Sigmoid colon (tissue), 7 donors: ENCODE data around the gene ITPR2. TPM values are rescaled to one million over a fixed set of nuclear protein-coding genes. Genes with fewer than 3 reads are reported as not detected.
"Not testable (repeated sequence)": the region's sequence is repeated elsewhere in the genome, so short reads cannot be mapped to it uniquely, and the experiment has no call there.

ENCODE experiments used
- DNase-seq: peaks from one replicate; pipeline ENCODE4 v3.0.0-alpha.2; 2019
- H3K27ac ChIP-seq, 4 donors: fragments of 200-600 bp; sonication (generic); one replicate each; pipeline ENCODE4 v1.5.1; 2016 to 2019; ENCODE audit warnings: mild to moderate bottlenecking in 1 of 4
- H3K27me3 ChIP-seq, 3 donors: fragments of 200-600 bp; sonication (generic); one replicate each; pipeline ENCODE4 v1.5.1; 2019; ENCODE audit warnings: mild to moderate bottlenecking in 1 of 3
- H3K36me3 ChIP-seq, 4 donors: fragments of 200-600 bp; sonication (generic); one replicate each; pipeline ENCODE4 v1.5.1; 2016 to 2019
- H3K4me1 ChIP-seq, 4 donors: fragments of 200-600 bp; sonication (generic); one replicate each; pipeline ENCODE4 v1.5.1; 2017 to 2019
- H3K4me3 ChIP-seq, 4 donors: fragments of 200-600 bp; sonication (generic); one replicate each; pipeline ENCODE4 v1.5.1; 2017 to 2019; ENCODE audit warnings: mild to moderate bottlenecking in 2 of 4, moderate library complexity in 1 of 4
- H3K9me3 ChIP-seq, 4 donors: fragments of 200-600 bp in 3 of 4; sonication (generic) in 3 of 4; one replicate each; pipeline versions ENCODE4 v1.5.1 to v1.6.1; 2013 to 2019
- CTCF ChIP-seq, 4 experiments: fragments of 450-650 bp in 3 of 4; fragments of 200-600 bp in 1 of 4; IDR thresholded peaks; one replicate each; pipeline ENCODE4 v1.5.1; 2016 to 2019; ENCODE audit warnings: antibody characterized with exemption in 4 of 4, mild to moderate bottlenecking in 3 of 4, moderate library complexity in 2 of 4
- EP300 ChIP-seq, 4 donors: sonication (generic); formaldehyde crosslinking; IDR thresholded peaks; one replicate each; pipeline ENCODE4 v1.6.1; 2017; ENCODE audit warnings: antibody characterized with exemption in 4 of 4
- POLR2A ChIP-seq, 2 donors: fragments of 450-650 bp; IDR thresholded peaks; one replicate each; pipeline ENCODE4 v1.6.1; 2016; ENCODE audit warnings: antibody characterized with exemption in 2 of 2, mild to moderate bottlenecking in 2 of 2, moderate library complexity in 2 of 2
- POLR2AphosphoS5 ChIP-seq, 4 donors: sonication (generic); formaldehyde crosslinking; IDR thresholded peaks; one replicate each; pipeline ENCODE4 v1.6.1; 2017; ENCODE audit warnings: antibody characterized with exemption in 4 of 4
- WGBS, 2 donors: extraction: QIAGEN DNeasy Blood & Tissue Kit; methylation state at CpG; one replicate each; pipeline ENCODE4 v1.1.7; 2013; 5-methylcytosine and 5-hydroxymethylcytosine counted together
- intact Hi-C: fragments of 100-400 bp; cut with DNase I; formaldehyde crosslinking; loops from one replicate; pipeline ENCODE4 v1.15.1; 2023
- polyA plus RNA-seq, 3 donors: library from polyadenylated mRNA; stranded (reverse); fragments of 200-250 nt; gene quantifications; one replicate each; pipeline ENCODE4 v1.2.3, GENCODE V29; 2013
- total RNA-seq, 4 donors: library from RNA; depleted of rRNA; stranded (reverse); fragments of >200 nt; gene quantifications; one replicate each; pipeline ENCODE4 v1.1.0, GENCODE V29; 2016
- donor health status: healthy with polysubstance abuse.
- donor health status: Bipolar disorder and iron deficiency.
- donor health status: healthy.

ITPR2 gene
- total and polyA plus RNA-seq, 7 donors: 1.4 to 78.1 (median 58.9) TPM

- 78 to 93% methylated on average over 3 of the region's 3 CpGs for WGBS, 2 donors
- no peak overlapping the region for H3K4me3 ChIP-seq
- H3K36me3 ChIP-seq: no peaks in the 10 kb centered on the region
- no peaks in the 10 kb centered on the region for H3K27me3 ChIP-seq
- H3K4me1 ChIP-seq: peaks cover 0 to 22% (median 16%) of the 10 kb centered on the region in 4 donors
- TF ChIP-seq POLR2AphosphoS5 (IDR thresholded peaks at IDR 0.05): no peak
- TF ChIP-seq EP300 (IDR thresholded peaks at IDR 0.05): no peak
- TF ChIP-seq POLR2A (IDR thresholded peaks at IDR 0.05): no peak
- DNase-seq: no peak
- peaks cover 0 to 5% (median under 1%) of the 10 kb centered on the region in 4 donors for H3K9me3 ChIP-seq
- intact Hi-C loops: no loop called here
- peak overlapping the region in 2 of 4 donors; percentile 39 to 75 for H3K27ac ChIP-seq
Observed at GRCh38 chr12:26782372-26783130, 50.4 kb downstream of the ITPR2 start.

- DNase-seq, H3K4me3 ChIP-seq, intact Hi-C loops, H3K36me3 ChIP-seq, H3K27ac ChIP-seq, H3K4me1 ChIP-seq, H3K27me3 ChIP-seq: not testable (repeated sequence)
- WGBS, 2 donors: 88 to 94% methylated on average over 2 of the region's 2 CpGs
- peaks cover 4 to 11% (median 7%) of the 10 kb centered on the region in 4 donors for H3K9me3 ChIP-seq
Observed at GRCh38 chr12:26780656-26781055, 52.3 kb downstream of the ITPR2 start.

- H3K27me3 ChIP-seq, DNase-seq, H3K36me3 ChIP-seq, H3K27ac ChIP-seq, H3K4me3 ChIP-seq, intact Hi-C loops: not testable (repeated sequence)
- WGBS, 2 donors: 94 to 97% methylated on average over 5 of the region's 5 CpGs
- H3K4me1 ChIP-seq: peaks cover 0 to 13% (median 2%) of the 10 kb centered on the region in 4 donors
- H3K9me3 ChIP-seq: peaks cover 4 to 11% (median 7%) of the 10 kb centered on the region in 4 donors
Observed at GRCh38 chr12:26778173-26778775, 54.7 kb downstream of the ITPR2 start.

- no peaks in the 10 kb centered on the region for H3K27me3 ChIP-seq
- H3K27ac ChIP-seq: no peak overlapping the region
- WGBS, 2 donors: 80 to 83% methylated on average over 3 of the region's 3 CpGs
- peaks cover 4 to 11% (median 7%) of the 10 kb centered on the region in 4 donors for H3K9me3 ChIP-seq
- H3K36me3 ChIP-seq: no peaks in the 10 kb centered on the region
- no peak for TF ChIP-seq EP300 (IDR thresholded peaks at IDR 0.05)
- peaks cover 0 to 9% (median 0%) of the 10 kb centered on the region in 4 donors for H3K4me1 ChIP-seq
- intact Hi-C loops: no loop called here
- H3K4me3 ChIP-seq: no peak overlapping the region
- DNase-seq: no peak
Observed at GRCh38 chr12:26777236-26777635, 55.8 kb downstream of the ITPR2 start.

GRCh38 chr12:26775991-26776390, 57.0 kb downstream of the ITPR2 start:
- peaks cover 4 to 11% (median 7%) of the 10 kb centered on the region in 4 donors for H3K9me3 ChIP-seq
- H3K27me3 ChIP-seq, H3K36me3 ChIP-seq, H3K4me1 ChIP-seq, H3K4me3 ChIP-seq, DNase-seq, intact Hi-C loops, H3K27ac ChIP-seq: not testable (repeated sequence)
- WGBS, 2 donors: 92% methylated on average over 3 of the region's 3 CpGs

GRCh38 chr12:26773313-26774104, 59.5 kb downstream of the ITPR2 start:
- 72 to 75% methylated on average over 3 of the region's 3 CpGs for WGBS, 2 donors
- Histone ChIP-seq H3K9me3 (peaks cover 4 to 11% (median 7%) of the 10 kb centered on the region in 4 donors), H3K4me1 (peaks cover 0 to 32% (median 8%) of the 10 kb centered on the region in 4 donors), H3K27ac (peak overlapping the region in 1 of 4 donors; percentile 18), H3K4me3 (no peak overlapping the region), H3K27me3 (no peaks in the 10 kb centered on the region), H3K36me3 (no peaks in the 10 kb centered on the region)
- intact Hi-C loops: no loop called here
- no peak for DNase-seq
- no peak for TF ChIP-seq CTCF (IDR thresholded peaks at IDR 0.05)
- no peak for TF ChIP-seq EP300 (IDR thresholded peaks at IDR 0.05)
- TF ChIP-seq POLR2AphosphoS5 (IDR thresholded peaks at IDR 0.05): no peak
- no peak for TF ChIP-seq POLR2A (IDR thresholded peaks at IDR 0.05)

- intact Hi-C loops: no loop called here
- Histone ChIP-seq H3K9me3 (peaks cover 0 to under 1% (median under 1%) of the 10 kb centered on the region in 4 donors), H3K27me3 (no peaks in the 10 kb centered on the region), H3K27ac (no peak overlapping the region), H3K4me1 (peaks cover 0 to 37% (median 8%) of the 10 kb centered on the region in 4 donors), H3K4me3 (no peak overlapping the region), H3K36me3 (no peaks in the 10 kb centered on the region)
- TF ChIP-seq POLR2A (IDR thresholded peaks at IDR 0.05) (no peak), POLR2AphosphoS5 (IDR thresholded peaks at IDR 0.05) (no peak), EP300 (IDR thresholded peaks at IDR 0.05) (no peak), CTCF (IDR thresholded peaks at IDR 0.05) (no peak)
- DNase-seq: no peak
- WGBS, 2 donors: 94 to 95% methylated on average over 4 of the region's 4 CpGs
Observed at GRCh38 chr12:26771861-26772260, 61.1 kb downstream of the ITPR2 start.
